ENCODE results near the gene RCAN1. TPM values are rescaled to one million over a fixed set of nuclear protein-coding genes. Genes with fewer than 3 reads are reported as not detected.

RCAN1 gene
- total and polyA plus RNA-seq, 2 of the 8 experiments (the other 6 are each of a cell fraction or from before 2014, with no cell fraction given) = 1.7 to 6.4 TPM

- Histone ChIP-seq H4K91ac (replicated peaks; ENCODE audit: insufficient read length, low read length) (no peak overlapping the region), H3K4ac (replicated peaks; ENCODE audit: insufficient read length, low read depth, low read length) (no peak overlapping the region), H4K8ac (ENCODE audit: extremely low read depth, insufficient read depth, low read length) (no peak overlapping the region), H3K36me3 (ENCODE audit: control insufficient read depth in 2 of 4, insufficient read depth in 4 of 4, low read length in 3 of 4) (0 out of 8 replicates have a peak, but pooled peaks cover 0 to 2% (median 0%) of the 10 kb centered on the region in 4 experiments), H3K27me3 (replicated peaks in 1 of 4; ENCODE audit: control insufficient read depth in 3 of 4, extremely low read depth in 1 of 4, insufficient read depth in 3 of 4, low read length in 3 of 4) (no peaks in the 10 kb centered on the region; a peak in 2 of 7 replicates), H2BK12ac (ENCODE audit: low read depth, low read length) (no peak overlapping the region), H2BK120ac (replicated peaks; ENCODE audit: low read depth, low read length) (no peak overlapping the region), H3K4me1 (replicated peaks in 1 of 4; ENCODE audit: control insufficient read depth in 3 of 4, insufficient read depth in 4 of 4, low read length in 3 of 4) (peaks cover 8 to 19% (median 14%) of the 10 kb centered on the region in 4 experiments), H2BK20ac (ENCODE audit: low read length) (no peak overlapping the region), H4K20me1 (replicated peaks in 1 of 2; ENCODE audit: control insufficient read depth in 1 of 2, insufficient read depth in 2 of 2, low read length in 2 of 2) (no peaks in the 10 kb centered on the region), H3K27ac (ENCODE audit: low read depth, low read length) (no peak overlapping the region), H2AK5ac (ENCODE audit: low read depth, low read length) (no peak overlapping the region), H3K9ac (replicated peaks in 1 of 4; ENCODE audit: extremely low read depth in 1 of 4, low read depth in 3 of 4, low read length in 3 of 4) (no peak overlapping the region), H3K4me3 (ENCODE audit: extremely low read depth in 1 of 4, insufficient read depth in 2 of 4, low read depth in 3 of 4, low read length in 4 of 4) (no peak overlapping the region), H4K5ac (ENCODE audit: insufficient read length, low read depth, low read length) (no peak overlapping the region), H2BK15ac (ENCODE audit: low read length) (no peak overlapping the region), H3K9me3 (ENCODE audit: insufficient read depth in 2 of 2, low read depth in 1 of 2, low read length in 1 of 2) (no peaks in the 10 kb centered on the region), H2AFZ (ENCODE audit: low read length) (no peak overlapping the region), H3K23ac (ENCODE audit: insufficient read length) (no peak overlapping the region), H3K56ac (replicated peaks; ENCODE audit: insufficient read length, low read depth, low read length) (no peak overlapping the region), H3K79me1 (ENCODE audit: low read depth, low read length) (no peaks in the 10 kb centered on the region), H3K18ac (ENCODE audit: extremely low read depth, low read length) (no peak overlapping the region), H3K79me2 (ENCODE audit: control insufficient read depth in 1 of 2, insufficient read depth in 2 of 2, low read length in 2 of 2) (no peaks in the 10 kb centered on the region), H3K23me2 (ENCODE audit: low read depth, low read length) (no peaks in the 10 kb centered on the region), H3K14ac (ENCODE audit: insufficient read length) (no peak overlapping the region), H2BK5ac (ENCODE audit: low read depth, low read length) (no peak overlapping the region), H3K4me2 (ENCODE audit: insufficient read depth in 1 of 2, low read depth in 2 of 2, low read length in 2 of 2) (no peak overlapping the region)
- 84% methylated on average over 5 of the region's 6 CpGs; no CpG with 5 or more reads in 1 of the 2 experiments for WGBS, 2 experiments (ENCODE audit: extremely low coverage in 1 of 2, insufficient coverage in 1 of 2, insufficient read length in 1 of 2, insufficient replicate concordance in 2 of 2, low coverage in 1 of 2, low lambda C conversion rate in 2 of 2, missing lambda C conversion rate in 1 of 2)
- POLR2A ChIA-PET (ENCODE audit: partially characterized antibody) = no interaction called here
- FAIRE-seq = no peak
- no peak for TF ChIP-seq HDAC6 (IDR thresholded peaks at IDR 0.05; ENCODE audit: low read depth, low read length)
- no peak for DNase-seq (ENCODE audit: low read depth in 1 of 2, low spot score in 2 of 2)
- CTCF ChIA-PET (ENCODE audit: partially characterized antibody) = interaction anchor here (0.6 to 3.2 kb wide), 10 partner anchors 7 to 81 kb away, joined by 3 to 17 read pairs (median 8); no protein-coding TSS in a partner anchor
Measured at GRCh38 chr21:34522284-34522683, 92.6 kb downstream of the RCAN1 start.
